ENCODE measurements around the gene COX4I2. TPM values are rescaled to one million over a fixed set of nuclear protein-coding genes. Genes with fewer than 3 reads are reported as not detected.

The COX4I2 gene
- polyA plus RNA-seq, 1 donor from 2014 or later: not detected

GRCh38 chr20:31615416-31615815, 22.3 kb upstream of the COX4I2 start:
- TF ChIP-seq MXI1 (conservative IDR thresholded peaks at IDR 0.05; ENCODE audit: poor library complexity, severe bottlenecking): no peak
- no peak for TF ChIP-seq REST (IDR thresholded peaks at IDR 0.05; ENCODE audit: borderline replicate concordance)
- no peak for TF ChIP-seq POLR2AphosphoS5 (IDR thresholded peaks at IDR 0.05)
- no peak for TF ChIP-seq SMC3 (conservative IDR thresholded peaks at IDR 0.05; ENCODE audit: poor library complexity)
- TF ChIP-seq RAD21 (conservative IDR thresholded peaks at IDR 0.05): no peak
- TF ChIP-seq TAF1 (IDR thresholded peaks at IDR 0.05; ENCODE audit: low read depth): no peak
- TF ChIP-seq CTCF (IDR thresholded peaks at IDR 0.05; ENCODE audit: poor library complexity, severe bottlenecking): no peak
- TF ChIP-seq EZH2 (IDR thresholded peaks at IDR 0.05; ENCODE audit: borderline replicate concordance, insufficient read depth, low read length, poor library complexity, severe bottlenecking): no peak
- no peak for TF ChIP-seq EP300 (conservative IDR thresholded peaks at IDR 0.05; ENCODE audit: poor library complexity, severe bottlenecking)
- Histone ChIP-seq H3K36me3 (ENCODE audit: insufficient read depth, low read length) (no peaks in the 10 kb centered on the region), H3K4me2 (ENCODE audit: low read length) (no peak overlapping the region), H3K27ac (ENCODE audit: low read length) (no peak overlapping the region), H3K79me2 (replicated peaks; ENCODE audit: insufficient read depth, low read length) (no peaks in the 10 kb centered on the region), H3K9ac (ENCODE audit: low read length) (no peak overlapping the region), H3K27me3 (ENCODE audit: insufficient read depth, low read depth, low read length) (no peaks in the 10 kb centered on the region), H3F3A (ENCODE audit: insufficient read depth, low read length, poor library complexity, severe bottlenecking) (no peaks in the 10 kb centered on the region), H3K4me3 (ENCODE audit: low read length) (no peak overlapping the region), H4K20me1 (ENCODE audit: insufficient read depth) (no peaks in the 10 kb centered on the region), H3K9me2 (ENCODE audit: insufficient read depth, low read length) (no peaks in the 10 kb centered on the region), H2AFZ (ENCODE audit: low read depth, low read length) (no peak overlapping the region), H3K9me3 (ENCODE audit: low read length) (no peaks in the 10 kb centered on the region)

DNA sequence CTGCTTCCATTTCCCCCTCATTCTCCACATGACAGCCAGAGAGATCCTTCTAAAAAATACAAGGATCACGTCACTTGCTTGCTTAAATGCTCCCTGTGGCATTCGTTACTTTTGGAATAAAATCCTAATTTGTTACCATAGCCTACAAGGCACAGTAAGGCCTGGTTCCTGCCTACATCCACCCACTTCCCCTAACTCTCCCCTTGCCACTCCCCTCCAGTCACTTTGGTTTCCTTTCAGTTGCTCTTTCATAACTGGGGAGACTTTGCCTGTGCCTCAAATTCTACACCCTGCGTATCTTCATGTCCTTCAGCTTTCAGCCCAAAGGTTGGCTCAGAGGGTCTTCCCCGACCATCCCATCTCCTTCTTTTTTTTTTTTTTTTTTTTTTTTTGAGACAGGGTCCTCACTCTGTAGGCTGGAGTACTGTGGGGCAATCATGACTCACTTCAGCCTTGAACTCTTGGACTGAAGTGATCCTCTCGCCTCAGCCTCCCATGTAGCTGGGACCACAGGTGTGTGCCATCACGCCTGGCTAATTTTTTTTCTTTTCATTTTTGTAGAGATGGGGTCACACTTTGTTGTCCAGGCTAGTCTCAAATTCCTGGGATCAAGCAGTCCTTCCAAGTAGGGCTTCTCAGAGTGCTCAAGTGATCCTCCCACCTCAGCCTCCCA, 20.1 kb upstream of the COX4I2 start:
- H3K36me3 ChIP-seq (ENCODE audit: insufficient read depth, low read length): no peaks in the 10 kb centered on the region
- H3K9me3 ChIP-seq (ENCODE audit: low read length): no peaks in the 10 kb centered on the region
- TF ChIP-seq EP300 (conservative IDR thresholded peaks at IDR 0.05; ENCODE audit: poor library complexity, severe bottlenecking) (no peak), REST (IDR thresholded peaks at IDR 0.05; ENCODE audit: borderline replicate concordance) (no peak), CTCF (IDR thresholded peaks at IDR 0.05; ENCODE audit: poor library complexity, severe bottlenecking) (no peak), RAD21 (conservative IDR thresholded peaks at IDR 0.05) (no peak), EZH2 (IDR thresholded peaks at IDR 0.05; ENCODE audit: borderline replicate concordance, insufficient read depth, low read length, poor library complexity, severe bottlenecking) (no peak), POLR2AphosphoS5 (IDR thresholded peaks at IDR 0.05) (no peak), SMC3 (conservative IDR thresholded peaks at IDR 0.05; ENCODE audit: poor library complexity) (no peak), MXI1 (conservative IDR thresholded peaks at IDR 0.05; ENCODE audit: poor library complexity, severe bottlenecking) (no peak), TAF1 (IDR thresholded peaks at IDR 0.05; ENCODE audit: low read depth) (no peak)

More for the DNA sequence above, 20.1 kb upstream of the COX4I2 start:
- Histone ChIP-seq H3F3A (ENCODE audit: insufficient read depth, low read length, poor library complexity, severe bottlenecking) (no peaks in the 10 kb centered on the region), H4K20me1 (ENCODE audit: insufficient read depth) (no peaks in the 10 kb centered on the region), H3K27me3 (ENCODE audit: insufficient read depth, low read depth, low read length) (no peaks in the 10 kb centered on the region), H3K9ac (ENCODE audit: low read length) (no peak overlapping the region), H3K4me3 (ENCODE audit: low read length) (no peak overlapping the region), H3K27ac (ENCODE audit: low read length) (no peak overlapping the region), H2AFZ (ENCODE audit: low read depth, low read length) (no peak overlapping the region), H3K4me2 (ENCODE audit: low read length) (no peak overlapping the region), H3K79me2 (replicated peaks; ENCODE audit: insufficient read depth, low read length) (no peaks in the 10 kb centered on the region), H3K9me2 (ENCODE audit: insufficient read depth, low read length) (no peaks in the 10 kb centered on the region)

Data from neural cell (in vitro differentiated cells).